Activated CD4-positive, alpha-beta T cell treated with anti-CD3 and anti-CD28 coated beads, Interleukin-2, Interleukin-6, amounts not matched to agents 100 ng/mL and 50 ng/mL, durations not matched to agents 16 hours and 8 hours (primary cell): ENCODE results near the gene ADAMTS7.
"Not testable (repeated sequence)": the region's sequence is repeated elsewhere in the genome, so short reads cannot be mapped to it uniquely, and the experiment has no call there.

Experiments
- DNase-seq: peaks from one replicate; pipeline ENCODE4 v3.0.0-alpha.2; 2020

ADAMTS7 gene

DNA sequence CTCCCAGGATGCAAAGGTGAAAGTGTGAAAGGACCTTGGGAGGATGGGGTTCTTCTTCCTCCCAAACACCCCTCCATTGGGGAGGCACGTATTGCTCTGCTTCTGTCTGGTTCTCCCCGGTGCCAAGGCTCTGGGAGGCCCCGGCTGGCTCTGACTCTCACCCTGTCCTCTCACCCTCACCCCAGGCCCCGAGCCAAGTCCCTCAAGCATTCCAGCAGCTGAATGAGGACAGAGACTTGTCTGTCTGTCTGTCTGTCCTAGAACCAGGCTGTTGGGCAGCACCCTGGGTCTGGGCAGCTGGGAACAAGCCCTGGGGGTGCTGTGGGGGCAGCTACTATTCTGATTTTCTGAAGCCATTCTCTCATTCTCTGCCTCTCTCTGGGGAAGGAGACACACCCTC, 29.9 kb downstream of the ADAMTS7 start:
- not testable (repeated sequence) for DNase-seq

GRCh38 chr15:78779975-78780374, 31.3 kb downstream of the ADAMTS7 start:
- DNase-seq, result not testable (repeated sequence)

DNA sequence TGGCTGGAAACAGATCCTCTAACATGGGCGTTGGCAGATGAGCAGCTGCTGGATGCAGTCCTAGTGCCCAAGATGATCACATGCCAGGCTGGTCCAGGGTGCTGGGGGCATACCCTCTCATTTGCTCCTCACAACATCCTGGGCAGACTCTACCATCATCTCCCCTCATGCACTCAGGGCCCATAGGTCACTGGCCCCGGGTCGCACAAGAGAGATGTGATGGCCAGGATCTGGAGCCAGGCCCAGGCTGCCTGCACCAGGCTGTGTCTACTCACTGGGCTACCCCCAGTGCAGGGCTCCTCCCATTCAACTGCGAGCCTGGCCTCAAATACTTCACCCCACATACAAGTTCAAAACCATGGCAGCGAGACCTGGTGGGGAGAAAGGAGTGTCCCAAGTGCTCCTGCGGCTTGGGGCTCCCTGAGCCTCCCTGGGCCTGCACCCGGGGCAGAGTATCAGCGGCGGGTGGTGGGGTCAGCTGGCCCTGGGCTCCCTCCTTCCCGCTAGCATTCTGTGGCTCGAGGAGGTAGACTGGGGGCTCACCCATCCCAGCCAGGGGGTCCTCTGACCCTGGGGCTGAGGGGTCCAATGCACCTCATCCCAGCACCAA, 32.0 kb downstream of the ADAMTS7 start:
- not testable (repeated sequence) for DNase-seq

DNA sequence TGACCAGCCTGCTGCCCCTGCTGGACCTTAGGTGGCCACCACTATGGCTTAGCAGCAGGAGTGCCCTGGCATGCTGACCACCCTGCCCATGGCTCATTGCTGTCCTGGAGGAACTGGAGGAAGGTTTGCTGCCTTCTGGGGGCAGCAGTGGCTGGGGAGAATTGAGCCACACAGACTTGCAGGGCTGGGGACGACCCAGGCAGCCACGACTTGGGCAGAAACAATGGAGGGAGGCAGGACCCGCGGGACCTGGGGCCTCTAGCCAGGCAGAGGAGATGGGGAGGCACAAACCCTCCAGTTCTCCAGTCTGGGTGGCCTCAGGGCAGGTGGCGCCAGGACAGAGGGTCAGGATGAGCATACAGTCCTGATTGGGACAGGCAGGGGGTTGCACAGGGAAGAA, 32.8 kb downstream of the ADAMTS7 start:
- DNase-seq, result no peak

- not testable (repeated sequence) for DNase-seq
These were observed 33.3 kb downstream of the ADAMTS7 start for GRCh38 chr15:78777953-78778345.

DNA sequence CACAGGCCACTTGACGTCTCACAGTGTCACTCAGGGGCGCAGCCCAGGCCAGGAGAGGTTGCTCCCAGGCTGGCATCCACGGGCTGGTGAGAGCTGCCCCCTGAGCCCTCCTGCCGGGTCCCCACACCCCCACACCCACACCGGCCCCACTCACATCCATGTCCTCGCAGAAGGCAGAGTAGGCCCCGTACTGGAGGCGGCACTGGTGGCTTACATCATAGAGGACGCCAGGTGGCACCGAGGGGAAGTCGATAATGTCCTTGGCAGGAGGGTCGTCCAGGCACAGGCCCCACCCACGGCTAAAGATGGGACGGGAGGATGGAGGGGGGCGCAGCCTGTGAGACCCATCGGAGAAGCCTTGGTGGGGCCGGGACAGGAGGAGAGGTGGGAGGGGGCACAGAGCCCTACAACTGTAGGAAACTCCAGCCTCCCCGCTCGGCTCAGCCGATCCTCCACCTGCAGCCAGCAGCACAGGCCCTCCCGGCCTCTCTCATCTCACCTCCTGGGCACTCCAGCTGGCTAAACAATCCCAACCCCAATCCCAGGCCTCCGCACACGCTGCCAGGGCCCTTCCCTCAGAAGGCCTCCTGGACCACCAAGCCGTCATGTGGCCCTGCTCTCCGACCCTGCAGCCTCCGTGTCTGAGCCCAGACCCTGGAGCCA, 33.8 kb downstream of the ADAMTS7 start:
- not testable (repeated sequence) for DNase-seq

GRCh38 chr15:78776046-78776925, 35.0 kb downstream of the ADAMTS7 start:
- DNase-seq, result not testable (repeated sequence)

- no peak for DNase-seq
These were observed 35.8 kb downstream of the ADAMTS7 start for GRCh38 chr15:78775472-78775871.

GRCh38 chr15:78774451-78774990, 36.7 kb downstream of the ADAMTS7 start:
- not testable (repeated sequence) for DNase-seq

GRCh38 chr15:78773765-78774450, 37.4 kb downstream of the ADAMTS7 start:
- not testable (repeated sequence) for DNase-seq

- DNase-seq, result no peak
These were observed 38.5 kb downstream of the ADAMTS7 start for GRCh38 chr15:78772738-78773137.

GRCh38 chr15:78771436-78772000, 39.7 kb downstream of the ADAMTS7 start:
- DNase-seq, result not testable (repeated sequence)

DNA sequence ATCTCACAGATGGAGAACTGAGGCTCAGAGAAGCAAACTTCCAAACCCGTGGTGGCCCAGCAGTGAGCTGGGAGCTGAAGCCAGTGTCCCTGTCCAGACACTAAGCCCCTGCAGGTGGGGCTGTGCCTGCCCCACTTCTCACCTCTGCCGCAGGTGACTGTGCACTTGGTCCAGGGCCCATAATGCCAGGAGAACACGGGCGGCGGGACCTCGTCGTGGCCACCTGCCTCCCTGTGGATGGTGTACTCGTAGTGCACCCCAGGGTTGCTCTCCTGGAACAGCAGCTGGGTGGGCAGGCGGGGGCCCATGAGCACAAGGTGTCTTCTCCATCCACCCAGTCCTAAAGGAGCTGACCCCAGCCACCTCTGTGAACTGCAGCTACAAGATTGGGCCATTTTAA, 40.2 kb downstream of the ADAMTS7 start:
- DNase-seq, result not testable (repeated sequence)

- DNase-seq, result not testable (repeated sequence)
These were observed 41.6 kb downstream of the ADAMTS7 start for GRCh38 chr15:78769473-78770225.

- no peak for DNase-seq
These were observed 42.5 kb downstream of the ADAMTS7 start for GRCh38 chr15:78768531-78769408.

DNA sequence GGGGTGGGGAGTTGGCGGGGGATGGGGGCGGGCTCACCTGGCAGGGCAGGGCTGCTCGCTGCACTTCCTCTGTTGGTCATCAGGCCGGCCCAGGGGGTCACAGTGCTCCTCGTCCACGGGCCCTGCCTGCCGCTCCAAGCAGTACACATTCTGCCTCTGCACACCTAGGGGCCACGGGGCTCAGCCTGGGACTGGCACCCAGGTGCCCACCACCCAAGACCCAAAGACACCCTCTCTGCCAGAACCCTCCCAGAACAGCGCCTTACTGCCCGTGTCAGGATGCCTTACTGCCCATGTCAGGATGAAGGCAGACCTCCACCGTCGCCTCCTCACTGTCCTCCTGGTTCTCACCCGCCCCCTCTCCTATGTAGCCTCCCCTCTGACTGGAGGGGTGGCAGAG, 43.2 kb downstream of the ADAMTS7 start:
- DNase-seq, result no peak

- DNase-seq, result no peak
These were observed 43.8 kb downstream of the ADAMTS7 start for GRCh38 chr15:78767331-78767951.

- not testable (repeated sequence) for DNase-seq
These were observed 44.6 kb downstream of the ADAMTS7 start for GRCh38 chr15:78766641-78767071.

DNA sequence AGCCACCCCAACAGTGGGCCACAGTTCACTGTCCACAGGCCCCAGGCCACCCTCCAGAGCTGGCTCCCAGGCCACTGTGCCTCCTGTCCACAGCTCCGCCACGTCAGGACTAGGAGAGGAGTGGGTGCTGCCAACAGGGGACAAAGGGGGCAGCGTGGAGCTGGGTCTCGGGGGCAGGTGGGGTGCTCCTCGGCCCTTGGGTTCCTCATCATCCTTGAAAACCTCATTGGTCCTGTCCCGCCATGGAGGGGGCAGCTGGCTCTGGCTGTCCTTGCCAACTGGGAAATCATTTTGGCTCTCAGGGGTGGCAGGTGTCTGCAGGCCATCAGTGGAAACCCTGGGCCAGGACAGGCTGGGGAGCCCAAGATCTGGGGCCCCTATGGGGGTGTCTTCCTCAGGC, 45.2 kb downstream of the ADAMTS7 start:
- no peak for DNase-seq
